HepG2 (cell line): ENCODE data around the gene CAMK2A. TPM values are rescaled to one million over a fixed set of nuclear protein-coding genes. Genes with fewer than 3 reads are reported as not detected.
A peak's percentile ranks its signal among the peaks of the same experiment; 100 is the strongest.

Source experiments
- ATAC-seq: fragments of 200-7000 bp; cut with Tn5 transposase; 3 replicates; pipeline ENCODE4 v1.9.1; 2020; ENCODE audit warnings: mild to moderate bottlenecking, moderate library complexity
- BruUV-seq: library from RNA; stranded (reverse); fragments of 400-500 nt; replicated peaks from 2 replicates; lab custom pipeline; 2021; lab: Mats Ljungman, UMichigan
- CTCF ChIA-PET: fragments of 300-600 bp; formaldehyde crosslinking; extraction: SDS; loops from one replicate; lab custom pipeline; 2021; ENCODE audit warnings: low total read pairs, inconsistent platforms, low intra/inter-chr PET ratio; lab: Yijun Ruan, JAX
- POLR2A ChIA-PET: fragments of 350-600 bp; sonication (Branson Sonifier 250); formaldehyde crosslinking; loops from one replicate; lab custom pipeline; 2020; ENCODE audit warnings: antibody characterized with exemption, inconsistent platforms; lab: Yijun Ruan, JAX
- DNase-seq: peaks from one replicate; pipeline ENCODE4 v3.0.0-alpha.2; 2015; ENCODE audit warnings: low spot score
- FAIRE-seq: peaks from 3 replicates; lab custom pipeline; 2011; peaks lifted over from hg19 to GRCh38; lab: Jason Lieb, UNC
- H2AFZ ChIP-seq: one replicate; pipeline ENCODE4 v1.6.1; 2011; ENCODE audit warnings: low read length, inconsistent platforms
- H3K27ac ChIP-seq: fragments of 300-600 bp; 3 replicates; pipeline ENCODE4 v1.8.0; 2011; ENCODE audit warnings: mixed run types, mild to moderate bottlenecking, mixed read lengths, low read length, inconsistent platforms; ENCODE audit not compliant: insufficient read depth; ENCODE audit errors: extremely low read length
- H3K27me3 ChIP-seq, 2 experiments: fragments of 200-600 bp in 1 of 2; 2 replicates in 1 of 2; 3 replicates in 1 of 2; pipeline versions ENCODE4 v1.6.0 to v1.8.0; 2011; ENCODE audit warnings: low read length in 2 of 2, mild to moderate bottlenecking in 2 of 2, moderate library complexity in 2 of 2, inconsistent platforms in 1 of 2; ENCODE audit not compliant: insufficient read depth in 2 of 2, control insufficient read depth in 1 of 2
- H3K36me3 ChIP-seq, 2 experiments: fragments of 200-600 bp in 1 of 2; replicated peaks in 1 of 2; 2 replicates in 1 of 2; 3 replicates in 1 of 2; pipeline versions ENCODE4 v1.5.1 to v1.8.0; 2011; ENCODE audit warnings: low read length in 2 of 2, inconsistent platforms in 1 of 2; ENCODE audit not compliant: insufficient read depth in 2 of 2, control insufficient read depth in 1 of 2
- H3K4me1 ChIP-seq: 2 replicates; pipeline ENCODE4 v1.5.1; 2012; ENCODE audit warnings: low read length, inconsistent platforms; ENCODE audit not compliant: insufficient read depth
- H3K4me2 ChIP-seq: 2 replicates; pipeline ENCODE4 v1.6.0; 2011; ENCODE audit warnings: low read depth, low read length, inconsistent platforms
- H3K4me3 ChIP-seq, 3 experiments: fragments of 200-600 bp in 1 of 3; sonication (generic), shearing (Covaris generic) in 1 of 3; replicated peaks in 1 of 3; 2 replicates each; pipeline ENCODE4 v1.5.1; 2011 to 2016; ENCODE audit warnings: low read length in 3 of 3, inconsistent platforms in 2 of 3, low read depth in 2 of 3, mild to moderate bottlenecking in 2 of 3, control low read depth in 1 of 3, mixed read lengths in 1 of 3; ENCODE audit not compliant: insufficient read depth in 1 of 3
- H3K79me2 ChIP-seq: one replicate; pipeline ENCODE4 v1.6.1; 2011; ENCODE audit warnings: low read length, inconsistent platforms; ENCODE audit not compliant: insufficient read depth
- H3K9ac ChIP-seq: 2 replicates; pipeline ENCODE4 v1.6.0; 2011; ENCODE audit warnings: mild to moderate bottlenecking, low read depth, low read length, inconsistent platforms; ENCODE audit not compliant: insufficient read depth
- H3K9me3 ChIP-seq: 2 replicates; pipeline ENCODE4 v1.5.1; 2012; ENCODE audit warnings: mild to moderate bottlenecking, low read length
- H4K20me1 ChIP-seq: 2 replicates; pipeline ENCODE4 v1.6.0; 2011; ENCODE audit warnings: inconsistent platforms, mild to moderate bottlenecking, low read length, moderate library complexity; ENCODE audit not compliant: insufficient read depth
- ASH2L ChIP-seq: fragments of 300-600, 200-600 bp; sonication (generic); IDR thresholded peaks from 2 replicates; pipeline ENCODE4 v1.7.0; 2017; ENCODE audit warnings: low read depth, mild to moderate bottlenecking, moderate library complexity, mixed read lengths, low read length; ENCODE audit not compliant: insufficient read length
- CEBPB ChIP-seq: IDR thresholded peaks from 2 replicates; pipeline ENCODE4 v1.6.1; 2011; ENCODE audit warnings: low read depth, low read length, improper control_type of control experiment, borderline replicate concordance
- HMG20B ChIP-seq: conservative IDR thresholded peaks from 2 replicates; pipeline ENCODE4 v1.6.1; 2016; ENCODE audit warnings: missing genetic modification reagents, missing compliant biosample characterization
- PHF8 ChIP-seq: sonication (generic); formaldehyde crosslinking; IDR thresholded peaks from 2 replicates; pipeline ENCODE4 v1.5.0; 2020; ENCODE audit warnings: missing genetic modification reagents
- SAP130 ChIP-seq: IDR thresholded peaks from 2 replicates; pipeline ENCODE4 v1.6.1; 2016; ENCODE audit warnings: low read depth
- ZNF382 ChIP-seq: sonication (generic); formaldehyde crosslinking; IDR thresholded peaks from 2 replicates; pipeline ENCODE4 v1.5.0; 2020; ENCODE audit warnings: missing genetic modification reagents, mild to moderate bottlenecking, borderline replicate concordance
- WGBS: methylation state at CpG from one replicate; pipeline ENCODE4 v1.1.6; 2017; ENCODE audit warnings: low lambda C conversion rate; 5-methylcytosine and 5-hydroxymethylcytosine counted together
- in situ Hi-C: cut with HindIII; loops from 2 replicates; pipeline ENCODE4 v1.10.0; 2017; ENCODE audit warnings: low pct_unique_long_range_greater_than_20kb; ENCODE audit not compliant: extremely low pct_ligation_motif_present
- intact Hi-C: fragments of 100-400 bp; cut with micrococcal nuclease; formaldehyde crosslinking; loops from one replicate; pipeline ENCODE4 v1.10.0; 2022; ENCODE audit not compliant: unreplicated experiment
- polyA plus RNA-seq, 8 experiments: library from polyadenylated mRNA; depleted of rRNA in 3 of 8; stranded (reverse) in 7 of 8; unstranded in 1 of 8; fragments of >200 nt; fragmentation: Illumina TruSeq in 4 of 8; extraction: Trizol in 4 of 8; gene quantifications; 2 replicates each; pipeline versions ENCODE4 v1.2.1 to v1.2.3, GENCODE V29; 2011 to 2016; ENCODE audit warnings: low read depth in 4 of 8, missing spikeins in 1 of 8, mixed read lengths in 1 of 8; ENCODE audit not compliant: insufficient read depth in 1 of 8
- total RNA-seq, 5 experiments: library from RNA; depleted of rRNA; stranded (reverse); fragments of >200 nt; fragmentation: Illumina TruSeq; extraction: Trizol; gene quantifications; 2 replicates each; pipeline ENCODE4 v1.2.3, GENCODE V29; 2016; ENCODE audit warnings: low read depth in 1 of 5
- TF ChIP-seq, protein P1 (sequence below), 2 experiments: sonication (generic) in 1 of 2; formaldehyde crosslinking in 1 of 2; IDR thresholded peaks; 2 replicates each; pipeline versions ENCODE4 v1.4.0 to v1.6.1; 2018 to 2020; ENCODE audit warnings: missing genetic modification reagents in 2 of 2, borderline replicate concordance in 1 of 2, low read depth in 1 of 2, mild to moderate bottlenecking in 1 of 2, missing biosample characterization in 1 of 2

The CAMK2A gene
- total and polyA plus RNA-seq, 2 of the 13 experiments (the other 11 are each of a cell fraction or from before 2014, with no cell fraction given), result 0.11 TPM; not detected in 1

DNA sequence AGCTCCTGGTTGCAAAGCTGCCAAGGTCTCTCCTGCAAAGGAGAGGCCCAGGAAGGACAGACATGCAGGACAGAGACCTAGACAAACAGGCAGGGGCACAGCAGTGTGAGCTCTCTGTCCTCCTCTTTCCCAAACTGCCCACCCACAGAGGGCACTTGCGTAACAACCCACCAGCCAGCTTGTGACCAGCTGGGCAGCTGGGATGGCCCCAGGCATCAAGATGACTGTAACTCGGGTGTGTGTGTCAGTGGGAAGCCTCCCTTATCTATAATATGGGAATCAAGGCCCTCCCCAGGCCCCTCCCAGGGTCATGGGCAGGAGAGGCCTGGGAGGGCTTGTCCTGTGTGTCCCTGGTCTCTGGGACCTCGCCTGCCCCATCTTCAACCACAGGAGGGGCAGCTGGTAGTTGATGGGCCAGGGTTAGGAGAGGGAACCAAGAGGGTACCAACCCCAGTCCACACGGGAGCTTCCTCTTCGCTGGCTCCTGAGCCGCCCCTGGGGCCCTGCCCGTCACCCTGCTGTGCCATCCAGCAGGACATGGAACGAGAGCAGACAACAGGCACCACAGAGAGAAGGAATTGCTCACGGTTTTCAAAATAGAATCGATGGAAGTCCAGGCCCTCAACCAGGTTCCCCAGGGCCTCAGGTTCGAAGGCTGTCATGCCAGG is 61.8 kb downstream of the CAMK2A start:
- no peak for DNase-seq
- Histone ChIP-seq H3K36me3 (no peaks in the 10 kb centered on the region), H3K4me1 (no peaks in the 10 kb centered on the region), H3K27me3 (peaks cover 1 to 16% of the 10 kb centered on the region in 2 experiments; a peak in 3 of 5 replicates), H2AFZ (no peak overlapping the region), H3K4me3 (no peak overlapping the region), H3K79me2 (no peaks in the 10 kb centered on the region), H4K20me1 (no peaks in the 10 kb centered on the region), H3K9ac (no peak overlapping the region), H3K4me2 (no peak overlapping the region), H3K9me3 (no peaks in the 10 kb centered on the region), H3K27ac (no peak overlapping the region)
- no peak for FAIRE-seq
- TF ChIP-seq CEBPB, result peak; percentile 36; the same call in 1 of the 2 replicates
- no peak for TF ChIP-seq ASH2L
- TF ChIP-seq HMG20B (CRISPR knock-in tag), result no peak
- TF ChIP-seq, protein P1, sequence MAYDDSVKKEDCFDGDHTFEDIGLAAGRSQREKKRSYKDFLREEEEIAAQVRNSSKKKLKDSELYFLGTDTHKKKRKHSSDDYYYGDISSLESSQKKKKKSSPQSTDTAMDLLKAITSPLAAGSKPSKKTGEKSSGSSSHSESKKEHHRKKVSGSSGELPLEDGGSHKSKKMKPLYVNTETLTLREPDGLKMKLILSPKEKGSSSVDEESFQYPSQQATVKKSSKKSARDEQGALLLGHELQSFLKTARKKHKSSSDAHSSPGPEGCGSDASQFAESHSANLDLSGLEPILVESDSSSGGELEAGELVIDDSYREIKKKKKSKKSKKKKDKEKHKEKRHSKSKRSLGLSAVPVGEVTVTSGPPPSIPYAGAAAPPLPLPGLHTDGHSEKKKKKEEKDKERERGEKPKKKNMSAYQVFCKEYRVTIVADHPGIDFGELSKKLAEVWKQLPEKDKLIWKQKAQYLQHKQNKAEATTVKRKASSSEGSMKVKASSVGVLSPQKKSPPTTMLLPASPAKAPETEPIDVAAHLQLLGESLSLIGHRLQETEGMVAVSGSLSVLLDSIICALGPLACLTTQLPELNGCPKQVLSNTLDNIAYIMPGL (CRISPR knock-in tag; IDR thresholded peaks at IDR 0.05; ENCODE audit: borderline replicate concordance in 1 of 2, low read depth in 1 of 2), result no peak
- ChIA-PET CTCF (no interaction called here), POLR2A (no interaction called here)
- BruUV-seq, result no TSS peak
- intact Hi-C loops, result no loop called here
- ATAC-seq, result no peak
- in situ Hi-C loops, result no loop called here
- 17% methylated on average over 9 of the region's 11 CpGs for WGBS

DNA sequence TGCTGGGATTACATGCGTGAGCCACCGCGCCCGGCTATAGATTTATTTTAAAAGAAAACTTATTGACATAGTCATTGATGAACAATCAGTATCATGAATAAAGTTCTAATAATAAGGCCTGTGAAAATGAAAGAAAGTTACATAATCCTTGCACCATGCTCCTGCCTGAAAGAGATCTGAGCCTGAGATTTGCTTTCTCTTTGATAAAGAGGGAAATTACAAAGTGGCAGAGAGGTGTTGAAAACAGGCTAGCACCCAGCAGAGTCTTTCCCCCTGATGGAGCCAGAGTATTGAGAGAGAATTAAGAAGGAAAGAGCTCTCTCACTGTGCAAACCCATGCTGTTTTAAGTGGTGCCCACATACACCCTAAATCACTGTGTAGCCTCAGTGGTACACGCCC is 62.5 kb downstream of the CAMK2A start:
- Histone ChIP-seq H3K4me1 (no peaks in the 10 kb centered on the region), H3K4me2 (no peak overlapping the region), H2AFZ (no peak overlapping the region), H3K36me3 (no peaks in the 10 kb centered on the region), H4K20me1 (no peaks in the 10 kb centered on the region), H3K27me3 (peaks cover 1 to 23% of the 10 kb centered on the region in 2 experiments; a peak in 3 of 5 replicates), H3K4me3 (no peak overlapping the region), H3K9me3 (no peaks in the 10 kb centered on the region), H3K79me2 (no peaks in the 10 kb centered on the region), H3K9ac (no peak overlapping the region), H3K27ac (no peak overlapping the region)
- BruUV-seq, result no TSS peak
- CTCF ChIA-PET, result no interaction called here
- in situ Hi-C loops, result no loop called here
- POLR2A ChIA-PET, result no interaction called here
- DNase-seq, result no peak
- no peak for ATAC-seq
- intact Hi-C loops, result no loop called here
- no peak for FAIRE-seq
- no peak for TF ChIP-seq ZNF382 (CRISPR knock-in tag)
- TF ChIP-seq PHF8, result no peak
- no peak for TF ChIP-seq SAP130
- WGBS, result 71% methylated on average over 5 of the region's 5 CpGs
